Measurements from ENCODE around the gene SHCBP1. TPM values are rescaled to one million over a fixed set of nuclear protein-coding genes. Genes with fewer than 3 reads are reported as not detected.

Gene SHCBP1
- total RNA-seq, 4 donors from 2014 or later, result 0.13 to 1.3 TPM; not detected in 2

GRCh38 chr16:46650254-46650623 is 29.1 kb upstream of the SHCBP1 start:
- Histone ChIP-seq H3K27me3 (no peaks in the 10 kb centered on the region), H3K27ac (peak overlapping the region; percentile 86 to 94 (median 90)), H3K4me3 (peak overlapping the region; percentile 43 to 56 (median 47)), H3K36me3 (no peaks in the 10 kb centered on the region), H3K9me3 (no peaks in the 10 kb centered on the region), H3K4me1 (peaks cover 4 to 6% of the 10 kb centered on the region in 2 donors)
- DNase-seq, result peak; percentile 41 to 74
- ATAC-seq, result peak; percentile 88 to 89
- in situ Hi-C loops (cut with MboI; ENCODE audit: low sequenced_read_pairs in 4 of 4) (loop anchor here in 1 of 4 donors (25.0 kb wide), 1 partner anchor 262 kb away; no protein-coding TSS in a partner anchor), intact Hi-C loops (cut with DNase I; ENCODE audit: low total_unique reads) (loop anchor here (2.0 kb wide), 1 partner anchor 39 kb away; the partner anchor contains the start of genes ORC6 and VPS35)
- TF ChIP-seq, protein P1, sequence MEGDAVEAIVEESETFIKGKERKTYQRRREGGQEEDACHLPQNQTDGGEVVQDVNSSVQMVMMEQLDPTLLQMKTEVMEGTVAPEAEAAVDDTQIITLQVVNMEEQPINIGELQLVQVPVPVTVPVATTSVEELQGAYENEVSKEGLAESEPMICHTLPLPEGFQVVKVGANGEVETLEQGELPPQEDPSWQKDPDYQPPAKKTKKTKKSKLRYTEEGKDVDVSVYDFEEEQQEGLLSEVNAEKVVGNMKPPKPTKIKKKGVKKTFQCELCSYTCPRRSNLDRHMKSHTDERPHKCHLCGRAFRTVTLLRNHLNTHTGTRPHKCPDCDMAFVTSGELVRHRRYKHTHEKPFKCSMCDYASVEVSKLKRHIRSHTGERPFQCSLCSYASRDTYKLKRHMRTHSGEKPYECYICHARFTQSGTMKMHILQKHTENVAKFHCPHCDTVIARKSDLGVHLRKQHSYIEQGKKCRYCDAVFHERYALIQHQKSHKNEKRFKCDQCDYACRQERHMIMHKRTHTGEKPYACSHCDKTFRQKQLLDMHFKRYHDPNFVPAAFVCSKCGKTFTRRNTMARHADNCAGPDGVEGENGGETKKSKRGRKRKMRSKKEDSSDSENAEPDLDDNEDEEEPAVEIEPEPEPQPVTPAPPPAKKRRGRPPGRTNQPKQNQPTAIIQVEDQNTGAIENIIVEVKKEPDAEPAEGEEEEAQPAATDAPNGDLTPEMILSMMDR (IDR thresholded peaks at IDR 0.05 in 4 of 5, conservative IDR thresholded peaks at IDR 0.05 in 1 of 5), result no peak
- no peak for TF ChIP-seq POLR2A (IDR thresholded peaks at IDR 0.05)

- intact Hi-C loops (cut with DNase I; ENCODE audit: low total_unique reads) (loop anchor here (2.0 to 5.0 kb wide), 3 partner anchors 39 to 323 kb away; partner anchors contain the start of genes DNAJA2, ORC6 and VPS35), in situ Hi-C loops (cut with MboI; ENCODE audit: low sequenced_read_pairs in 4 of 4) (loop anchor here in 1 of 4 donors (25.0 kb wide), 1 partner anchor 263 kb away; no protein-coding TSS in a partner anchor)
- Histone ChIP-seq H3K27ac (peak overlapping the region; percentile 86 to 94 (median 90)), H3K4me3 (peak overlapping the region; percentile 43 to 56 (median 47)), H3K27me3 (no peaks in the 10 kb centered on the region), H3K9me3 (peaks cover 0 to 1% (median 0%) of the 10 kb centered on the region in 3 donors), H3K4me1 (peaks cover 4 to 6% of the 10 kb centered on the region in 2 donors), H3K36me3 (no peaks in the 10 kb centered on the region)
- TF ChIP-seq POLR2A (IDR thresholded peaks at IDR 0.05), result peak; percentile 73
- TF ChIP-seq, protein P1 (IDR thresholded peaks at IDR 0.05 in 4 of 5, conservative IDR thresholded peaks at IDR 0.05 in 1 of 5), result no peak
- ATAC-seq (peak; percentile 95 to 97), DNase-seq (peak; percentile 87 to 94)
Measured at GRCh38 chr16:46649588-46650253, 28.5 kb upstream of the SHCBP1 start.

- Histone ChIP-seq H3K27ac (peak overlapping the region; percentile 86 to 94 (median 90)), H3K9me3 (peaks cover 0 to 4% (median 0%) of the 10 kb centered on the region in 3 donors), H3K4me3 (no peak overlapping the region), H3K27me3 (no peaks in the 10 kb centered on the region), H3K36me3 (no peaks in the 10 kb centered on the region), H3K4me1 (peaks cover 4 to 6% of the 10 kb centered on the region in 2 donors)
- TF ChIP-seq POLR2A (IDR thresholded peaks at IDR 0.05), result no peak
- TF ChIP-seq, protein P1 (IDR thresholded peaks at IDR 0.05 in 4 of 5, conservative IDR thresholded peaks at IDR 0.05 in 1 of 5), result no peak
- DNase-seq (no peak), ATAC-seq (no peak)
- in situ Hi-C loops (cut with MboI; ENCODE audit: low sequenced_read_pairs in 4 of 4), result no loop called here
- intact Hi-C loops (cut with DNase I; ENCODE audit: low total_unique reads), result loop anchor here (5.0 kb wide), 2 partner anchors 274 to 324 kb away; partner anchors contain the start of gene DNAJA2
Measured at GRCh38 chr16:46648656-46649055, 27.5 kb upstream of the SHCBP1 start.

DNA sequence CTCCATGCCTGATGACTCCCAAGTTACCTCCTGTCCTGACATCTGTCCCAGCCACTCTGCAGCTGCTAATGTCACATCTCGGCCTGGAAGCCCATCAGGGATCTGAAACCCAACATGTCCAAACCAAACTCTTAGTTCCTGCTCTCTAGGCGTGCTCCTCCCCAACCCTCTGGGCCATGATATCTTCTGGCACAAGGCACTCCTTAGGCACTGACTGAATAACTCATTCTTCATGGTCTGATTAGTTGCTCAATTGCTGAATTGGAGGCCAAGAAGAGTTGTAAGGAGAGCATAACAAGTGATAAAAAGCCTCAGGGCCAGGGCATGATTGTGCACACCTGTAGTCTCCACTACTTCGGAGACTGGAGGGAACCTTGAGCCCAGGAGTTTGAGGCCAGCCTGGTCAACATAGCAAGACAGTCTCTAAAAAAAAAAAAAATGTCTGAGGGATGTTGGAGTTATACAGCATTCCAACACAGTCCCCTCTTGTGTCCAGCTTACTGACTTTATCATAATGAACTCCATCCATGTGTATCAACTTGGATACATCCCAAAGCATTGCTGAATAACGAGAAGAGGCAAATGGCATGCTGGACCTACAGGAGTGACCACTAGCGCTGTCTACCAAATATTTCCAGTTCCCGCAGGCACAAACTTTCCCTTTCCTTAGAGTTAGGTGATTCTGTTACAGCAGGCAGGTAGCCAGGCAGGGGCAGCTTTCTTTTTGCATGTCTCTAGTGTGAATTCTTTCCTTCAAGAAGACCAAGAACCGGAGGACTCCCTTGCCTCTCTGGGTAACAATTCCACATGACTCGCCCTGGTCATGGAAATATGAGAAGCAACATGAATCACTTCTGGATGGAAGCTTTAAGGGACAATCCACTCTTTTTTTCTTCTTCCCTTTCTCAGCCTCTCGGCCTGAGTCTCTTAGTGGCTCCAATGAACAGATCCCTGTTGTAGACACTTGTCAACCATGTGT is 18.1 kb upstream of the SHCBP1 start:
- Histone ChIP-seq H3K4me1 (no peaks in the 10 kb centered on the region), H3K9me3 (no peaks in the 10 kb centered on the region), H3K27ac (no peak overlapping the region), H3K27me3 (no peaks in the 10 kb centered on the region), H3K36me3 (no peaks in the 10 kb centered on the region), H3K4me3 (no peak overlapping the region)
- in situ Hi-C loops (cut with MboI; ENCODE audit: low sequenced_read_pairs in 4 of 4) (no loop called here), intact Hi-C loops (cut with DNase I; ENCODE audit: low total_unique reads) (no loop called here)
- DNase-seq (no peak), ATAC-seq (no peak)
- TF ChIP-seq, protein P1 (IDR thresholded peaks at IDR 0.05 in 4 of 5, conservative IDR thresholded peaks at IDR 0.05 in 1 of 5), result no peak
- no peak for TF ChIP-seq POLR2A (IDR thresholded peaks at IDR 0.05)
